GM19025 (cell line): ENCODE measurements around the gene TRAF4.
"Not testable (repeated sequence)": the region's sequence is repeated elsewhere in the genome, so short reads cannot be mapped to it uniquely, and the experiment has no call there.

Experiments used
- ATAC-seq: cut with Tn5 transposase; IDR thresholded peaks from one replicate; pipeline ENCODE4 v1.9.1; 2021; ENCODE audit warnings: mild to moderate bottlenecking, low read depth, moderate library complexity; ENCODE audit not compliant: unreplicated experiment

The TRAF4 gene

GRCh38 chr17:28726627-28727491 is 17.0 kb upstream of the TRAF4 start:
- peak; percentile 36 for ATAC-seq

GRCh38 chr17:28728364-28729200 is 15.2 kb upstream of the TRAF4 start, which contains the start of gene NEK8:
Gene NEK8 (plus strand): TSS chr17:28728788. CDS start chr17:28728814, 26 bp downstream.
- peak; percentile 28 for ATAC-seq

GRCh38 chr17:28729950-28730330 is 13.9 kb upstream of the TRAF4 start:
- ATAC-seq: no peak

- ATAC-seq: no peak
Measured at GRCh38 chr17:28733346-28733745, 10.5 kb upstream of the TRAF4 start.

GRCh38 chr17:28734712-28735241 is 9.0 kb upstream of the TRAF4 start:
- no peak for ATAC-seq

- no peak for ATAC-seq
Measured at GRCh38 chr17:28735242-28735722, 8.5 kb upstream of the TRAF4 start.

GRCh38 chr17:28735913-28736769 is 7.7 kb upstream of the TRAF4 start:
- ATAC-seq: not testable (repeated sequence)

GRCh38 chr17:28737316-28737715 is 6.5 kb upstream of the TRAF4 start:
- ATAC-seq: no peak

GRCh38 chr17:28737770-28738679 is 5.8 kb upstream of the TRAF4 start:
- peak; percentile 59 for ATAC-seq

- ATAC-seq: no peak
Measured at GRCh38 chr17:28738680-28739384, 5.0 kb upstream of the TRAF4 start.

- no peak for ATAC-seq
Measured at GRCh38 chr17:28740406-28741357, 3.1 kb upstream of the TRAF4 start.

- ATAC-seq: no peak
Measured at GRCh38 chr17:28741358-28742349, 2.2 kb upstream of the TRAF4 start.

- peak; percentile 31 for ATAC-seq
Measured at GRCh38 chr17:28744104-28744971, 527 bp downstream of the TRAF4 start.

- ATAC-seq: no peak
Measured at GRCh38 chr17:28744972-28745785, 1.4 kb downstream of the TRAF4 start.
